HL-60 (cell line): ENCODE data around the gene PRRX2.

Experiments
- DNase-seq, 2 experiments: peaks; one replicate each; pipeline ENCODE4 v3.0.0-alpha.2; 2010 to 2020; ENCODE audit warnings: low read depth in 1 of 2, low spot score in 1 of 2
- H3K27ac ChIP-seq: fragments of 250-450 bp; sonication (Bioruptor Pico); replicated peaks from 2 replicates; pipeline ENCODE4 v1.5.1; 2020; ENCODE audit warnings: mild to moderate bottlenecking, moderate library complexity
- H3K27me3 ChIP-seq: fragments of 250-450 bp; sonication (Bioruptor Pico); 2 replicates; pipeline ENCODE4 v1.5.1; 2021; ENCODE audit warnings: mild to moderate bottlenecking, moderate library complexity; ENCODE audit not compliant: insufficient read depth, poor library complexity, severe bottlenecking
- H3K4me3 ChIP-seq: replicated peaks from 2 replicates; pipeline ENCODE4 v1.5.1; 2011; ENCODE audit warnings: mild to moderate bottlenecking, control low read depth, low read length; ENCODE audit not compliant: insufficient read depth
- GABPA ChIP-seq: IDR thresholded peaks from 2 replicates; pipeline ENCODE4 v1.6.1; 2012; ENCODE audit warnings: low read depth
- POLR2AphosphoS5 ChIP-seq: IDR thresholded peaks from 2 replicates; pipeline ENCODE4 v1.6.1; 2012; ENCODE audit warnings: low read depth
- SPI1 ChIP-seq: IDR thresholded peaks from 2 replicates; pipeline ENCODE4 v1.6.1; 2012; ENCODE audit warnings: low read depth, mild to moderate bottlenecking, borderline replicate concordance
- TF ChIP-seq, protein P1 (sequence below): IDR thresholded peaks from 2 replicates; pipeline ENCODE4 v1.6.1; 2012; ENCODE audit warnings: low read depth; ENCODE audit not compliant: insufficient replicate concordance
- TF ChIP-seq, protein P2 (sequence below): IDR thresholded peaks from one replicate; pipeline ENCODE4 v1.5.1; 2011; ENCODE audit warnings: low read length, control low read depth, inconsistent platforms; ENCODE audit not compliant: insufficient read depth

Gene PRRX2

DNA sequence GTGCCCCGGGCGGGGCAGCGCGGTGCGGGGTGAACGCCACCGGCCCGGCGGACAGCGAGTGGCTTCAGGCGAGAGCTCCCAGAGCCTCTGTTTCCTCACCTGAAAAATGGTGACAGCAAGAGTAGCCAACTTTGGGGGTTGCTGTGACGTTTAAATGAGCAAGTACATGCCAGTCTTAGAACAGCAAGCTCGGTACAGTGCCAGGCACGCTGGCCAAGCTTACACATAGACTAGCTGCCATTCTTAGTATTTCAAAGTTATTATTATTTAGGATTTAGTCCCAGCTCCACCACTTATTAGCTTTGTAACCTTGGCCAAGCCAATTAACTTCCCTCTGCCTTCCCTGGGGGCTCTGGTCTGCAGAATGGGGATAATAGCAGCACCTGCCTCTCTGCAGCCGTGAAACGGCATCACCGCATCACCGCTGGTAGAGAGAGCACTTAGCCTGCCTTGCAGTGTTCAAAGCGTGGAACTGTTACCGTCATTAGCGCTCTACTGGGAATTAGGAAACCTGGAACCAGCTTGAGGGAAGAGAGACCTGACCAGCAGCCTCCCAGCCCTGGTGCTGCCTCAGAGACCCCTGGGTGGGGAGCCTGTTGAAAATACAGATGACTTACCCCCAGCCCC, 44.7 kb upstream of the PRRX2 start, which contains the start of gene C9orf50:
Gene C9orf50, minus strand, starts transcription at position 433 of the 627 bp plus-strand sequence. CDS start 527 bp downstream, outside the sequence.
- H3K27ac ChIP-seq: no peak within 1 kb of the TSS
- peaks cover 9% of the 10 kb centered on the region for H3K27me3 ChIP-seq
- H3K4me3 ChIP-seq: peak within 1 kb of the TSS; percentile 32
- TF ChIP-seq SPI1 (no peak), POLR2AphosphoS5 (no peak), GABPA (no peak)
- TF ChIP-seq, protein P1, sequence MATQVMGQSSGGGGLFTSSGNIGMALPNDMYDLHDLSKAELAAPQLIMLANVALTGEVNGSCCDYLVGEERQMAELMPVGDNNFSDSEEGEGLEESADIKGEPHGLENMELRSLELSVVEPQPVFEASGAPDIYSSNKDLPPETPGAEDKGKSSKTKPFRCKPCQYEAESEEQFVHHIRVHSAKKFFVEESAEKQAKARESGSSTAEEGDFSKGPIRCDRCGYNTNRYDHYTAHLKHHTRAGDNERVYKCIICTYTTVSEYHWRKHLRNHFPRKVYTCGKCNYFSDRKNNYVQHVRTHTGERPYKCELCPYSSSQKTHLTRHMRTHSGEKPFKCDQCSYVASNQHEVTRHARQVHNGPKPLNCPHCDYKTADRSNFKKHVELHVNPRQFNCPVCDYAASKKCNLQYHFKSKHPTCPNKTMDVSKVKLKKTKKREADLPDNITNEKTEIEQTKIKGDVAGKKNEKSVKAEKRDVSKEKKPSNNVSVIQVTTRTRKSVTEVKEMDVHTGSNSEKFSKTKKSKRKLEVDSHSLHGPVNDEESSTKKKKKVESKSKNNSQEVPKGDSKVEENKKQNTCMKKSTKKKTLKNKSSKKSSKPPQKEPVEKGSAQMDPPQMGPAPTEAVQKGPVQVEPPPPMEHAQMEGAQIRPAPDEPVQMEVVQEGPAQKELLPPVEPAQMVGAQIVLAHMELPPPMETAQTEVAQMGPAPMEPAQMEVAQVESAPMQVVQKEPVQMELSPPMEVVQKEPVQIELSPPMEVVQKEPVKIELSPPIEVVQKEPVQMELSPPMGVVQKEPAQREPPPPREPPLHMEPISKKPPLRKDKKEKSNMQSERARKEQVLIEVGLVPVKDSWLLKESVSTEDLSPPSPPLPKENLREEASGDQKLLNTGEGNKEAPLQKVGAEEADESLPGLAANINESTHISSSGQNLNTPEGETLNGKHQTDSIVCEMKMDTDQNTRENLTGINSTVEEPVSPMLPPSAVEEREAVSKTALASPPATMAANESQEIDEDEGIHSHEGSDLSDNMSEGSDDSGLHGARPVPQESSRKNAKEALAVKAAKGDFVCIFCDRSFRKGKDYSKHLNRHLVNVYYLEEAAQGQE: no peak
- DNase-seq: no peak

DNA sequence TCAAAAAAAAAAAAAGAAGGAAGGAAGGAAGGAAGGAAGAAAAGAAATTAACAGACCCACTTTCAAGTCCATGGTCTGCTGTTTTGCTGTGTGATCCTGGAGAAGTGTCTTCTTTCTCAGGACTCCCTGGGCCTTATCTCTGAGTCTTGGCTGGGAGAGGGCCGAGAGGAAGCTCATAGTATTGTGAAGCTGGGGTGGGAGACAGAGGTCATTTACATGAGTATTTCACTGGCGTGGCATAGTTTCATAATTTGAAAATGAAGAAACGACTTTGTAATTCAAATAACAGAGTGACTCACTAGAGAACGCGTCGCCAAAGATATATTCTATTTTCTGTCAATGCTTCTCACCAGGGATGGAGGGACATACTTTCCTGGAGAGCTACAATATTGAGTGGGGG, 42.1 kb upstream of the PRRX2 start:
- Histone ChIP-seq H3K27ac (peak overlapping the region; percentile 95), H3K4me3 (no peak overlapping the region), H3K27me3 (peaks cover 9% of the 10 kb centered on the region)
- TF ChIP-seq, protein P1: no peak
- TF ChIP-seq POLR2AphosphoS5 (no peak), SPI1 (no peak), GABPA (no peak)
- TF ChIP-seq, protein P2, sequence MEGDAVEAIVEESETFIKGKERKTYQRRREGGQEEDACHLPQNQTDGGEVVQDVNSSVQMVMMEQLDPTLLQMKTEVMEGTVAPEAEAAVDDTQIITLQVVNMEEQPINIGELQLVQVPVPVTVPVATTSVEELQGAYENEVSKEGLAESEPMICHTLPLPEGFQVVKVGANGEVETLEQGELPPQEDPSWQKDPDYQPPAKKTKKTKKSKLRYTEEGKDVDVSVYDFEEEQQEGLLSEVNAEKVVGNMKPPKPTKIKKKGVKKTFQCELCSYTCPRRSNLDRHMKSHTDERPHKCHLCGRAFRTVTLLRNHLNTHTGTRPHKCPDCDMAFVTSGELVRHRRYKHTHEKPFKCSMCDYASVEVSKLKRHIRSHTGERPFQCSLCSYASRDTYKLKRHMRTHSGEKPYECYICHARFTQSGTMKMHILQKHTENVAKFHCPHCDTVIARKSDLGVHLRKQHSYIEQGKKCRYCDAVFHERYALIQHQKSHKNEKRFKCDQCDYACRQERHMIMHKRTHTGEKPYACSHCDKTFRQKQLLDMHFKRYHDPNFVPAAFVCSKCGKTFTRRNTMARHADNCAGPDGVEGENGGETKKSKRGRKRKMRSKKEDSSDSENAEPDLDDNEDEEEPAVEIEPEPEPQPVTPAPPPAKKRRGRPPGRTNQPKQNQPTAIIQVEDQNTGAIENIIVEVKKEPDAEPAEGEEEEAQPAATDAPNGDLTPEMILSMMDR: no peak
- peak; percentile 68 to 70 for DNase-seq

DNA sequence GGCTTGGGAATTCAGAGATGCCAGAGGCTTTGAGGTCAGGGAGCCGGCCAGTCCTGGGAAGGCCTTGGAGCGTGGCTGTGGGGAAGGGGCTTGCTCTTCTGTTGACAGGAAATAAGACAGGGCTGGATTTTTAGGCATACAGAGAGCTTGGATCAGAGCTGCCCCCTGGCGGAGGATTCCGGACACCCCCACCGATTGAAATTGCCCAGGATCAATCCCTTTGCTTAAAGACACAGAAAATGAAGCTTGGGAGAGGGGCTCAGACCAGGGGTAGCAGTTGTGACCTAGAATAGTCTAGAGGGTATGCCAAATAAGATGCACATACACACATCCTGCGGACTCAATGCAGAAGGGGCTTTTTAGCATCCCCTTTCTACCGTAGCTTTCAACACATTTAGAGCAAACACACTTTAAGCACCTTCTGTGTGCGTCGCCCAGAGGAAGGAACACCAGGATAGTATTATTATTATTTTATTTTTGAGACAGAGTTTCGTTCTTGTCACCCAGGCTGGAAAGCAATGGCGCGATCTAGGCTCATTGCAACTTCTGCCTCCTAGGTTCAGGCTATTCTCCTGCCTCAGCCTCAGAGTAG, 41.2 kb upstream of the PRRX2 start:
- Histone ChIP-seq H3K27ac (peak overlapping the region; percentile 95), H3K27me3 (peaks cover 6% of the 10 kb centered on the region), H3K4me3 (no peak overlapping the region)
- no peak for TF ChIP-seq GABPA
- TF ChIP-seq POLR2AphosphoS5: no peak
- TF ChIP-seq, protein P2: peak; percentile 63
- peak in 1 of 2 experiments; percentile 76 for DNase-seq

DNA sequence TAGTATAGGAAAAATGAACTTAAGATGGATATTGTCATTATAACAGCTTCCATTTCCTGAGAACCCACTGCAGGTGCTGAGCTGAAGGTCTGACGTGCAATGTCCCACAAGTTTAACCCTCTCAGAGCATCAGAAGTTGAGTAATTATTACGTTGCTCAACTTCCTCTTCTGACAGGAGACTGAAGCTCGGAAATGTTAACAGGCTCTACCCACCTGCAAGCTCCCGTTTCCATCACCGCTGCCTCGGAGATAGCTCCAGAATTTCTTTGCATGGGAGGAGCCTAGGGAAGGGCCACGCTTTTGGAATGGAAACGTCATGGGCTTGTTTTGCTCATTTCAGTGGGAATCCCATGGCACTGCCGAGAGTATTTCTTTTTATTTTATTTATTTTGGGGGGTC, 40.5 kb upstream of the PRRX2 start:
- H3K27ac ChIP-seq: peak overlapping the region; percentile 95
- peak overlapping the region; percentile 77 for H3K4me3 ChIP-seq
- TF ChIP-seq SPI1: peak; percentile 67; the same call in 1 of the 2 replicates
- TF ChIP-seq POLR2AphosphoS5: peak; percentile 80
- TF ChIP-seq, protein P1: no peak
- peak; percentile 59; the same call in 1 of the 2 replicates for TF ChIP-seq GABPA
- peak; percentile 91 to 100 for DNase-seq
- H3K27me3 ChIP-seq: no peaks in the 10 kb centered on the region
